HG03135 (cell line): ENCODE data around the gene ANXA8.
"Not testable (repeated sequence)": the region's sequence is repeated elsewhere in the genome, so short reads cannot be mapped to it uniquely, and the experiment has no call there.

Source experiments
- ATAC-seq: cut with Tn5 transposase; IDR thresholded peaks from one replicate; pipeline ENCODE4 v1.9.1; 2021; ENCODE audit warnings: mild to moderate bottlenecking, moderate library complexity; ENCODE audit not compliant: unreplicated experiment

The ANXA8 gene

GRCh38 chr10:47483923-47484322 lies at the start of gene ANXA8:
TSS of gene ANXA8 (minus strand) at chr10:47484115. CDS start at chr10:47483933, 182 bp downstream.
- ATAC-seq, result not testable (repeated sequence)

- ATAC-seq, result not testable (repeated sequence)
These were observed 39.6 kb upstream of the ANXA8 start, which contains the start of gene AGAP9 for GRCh38 chr10:47523475-47523874. TSS of gene AGAP9 (minus strand) at chr10:47523638. CDS start at chr10:47523526, 112 bp downstream.

GRCh38 chr10:47502313-47502712 lies 18.4 kb upstream of the ANXA8 start:
- not testable (repeated sequence) for ATAC-seq

GRCh38 chr10:47494226-47494625 lies 10.3 kb upstream of the ANXA8 start:
- ATAC-seq, result not testable (repeated sequence)

GRCh38 chr10:47491600-47491999 lies 7.7 kb upstream of the ANXA8 start, which contains the start of gene FAM25G:
TSS of gene FAM25G (minus strand) at chr10:47491700. CDS start at chr10:47491674, 26 bp downstream.
- ATAC-seq, result not testable (repeated sequence)

GRCh38 chr10:47489630-47490029 lies 5.7 kb upstream of the ANXA8 start:
- not testable (repeated sequence) for ATAC-seq

- not testable (repeated sequence) for ATAC-seq
These were observed 2.0 kb upstream of the ANXA8 start for GRCh38 chr10:47485943-47486342.

GRCh38 chr10:47484786-47485185 lies 871 bp upstream of the ANXA8 start:
- not testable (repeated sequence) for ATAC-seq

GRCh38 chr10:47482367-47482766 lies 1.5 kb downstream of the ANXA8 start:
- ATAC-seq, result not testable (repeated sequence)

- not testable (repeated sequence) for ATAC-seq
These were observed 2.1 kb downstream of the ANXA8 start for GRCh38 chr10:47481768-47482181.

- ATAC-seq, result not testable (repeated sequence)
These were observed 2.6 kb downstream of the ANXA8 start for GRCh38 chr10:47481182-47481766.

GRCh38 chr10:47480133-47480532 lies 3.8 kb downstream of the ANXA8 start:
- ATAC-seq, result not testable (repeated sequence)

GRCh38 chr10:47478114-47478513 lies 5.8 kb downstream of the ANXA8 start:
- ATAC-seq, result not testable (repeated sequence)

GRCh38 chr10:47477078-47477477 lies 6.8 kb downstream of the ANXA8 start:
- ATAC-seq, result not testable (repeated sequence)

- not testable (repeated sequence) for ATAC-seq
These were observed 8.8 kb downstream of the ANXA8 start for GRCh38 chr10:47475101-47475500.

- ATAC-seq, result not testable (repeated sequence)
These were observed 10.4 kb downstream of the ANXA8 start for GRCh38 chr10:47473516-47473915.

GRCh38 chr10:47472647-47473046 lies 11.3 kb downstream of the ANXA8 start:
- ATAC-seq, result not testable (repeated sequence)

- ATAC-seq, result not testable (repeated sequence)
These were observed 11.8 kb downstream of the ANXA8 start for GRCh38 chr10:47472072-47472471.

GRCh38 chr10:47468731-47469528 lies 15.0 kb downstream of the ANXA8 start:
- ATAC-seq, result not testable (repeated sequence)

- ATAC-seq, result not testable (repeated sequence)
These were observed 16.0 kb downstream of the ANXA8 start for GRCh38 chr10:47467957-47468356.

- ATAC-seq, result not testable (repeated sequence)
These were observed 16.5 kb downstream of the ANXA8 start for GRCh38 chr10:47467458-47467857.
